ENCODE data around the gene TBC1D22A. TPM values are rescaled to one million over a fixed set of nuclear protein-coding genes. Genes with fewer than 3 reads are reported as not detected.

Gene TBC1D22A
- total RNA-seq, 4 donors from 2014 or later: 9.2 to 45.3 (median 22.8) TPM

DNA sequence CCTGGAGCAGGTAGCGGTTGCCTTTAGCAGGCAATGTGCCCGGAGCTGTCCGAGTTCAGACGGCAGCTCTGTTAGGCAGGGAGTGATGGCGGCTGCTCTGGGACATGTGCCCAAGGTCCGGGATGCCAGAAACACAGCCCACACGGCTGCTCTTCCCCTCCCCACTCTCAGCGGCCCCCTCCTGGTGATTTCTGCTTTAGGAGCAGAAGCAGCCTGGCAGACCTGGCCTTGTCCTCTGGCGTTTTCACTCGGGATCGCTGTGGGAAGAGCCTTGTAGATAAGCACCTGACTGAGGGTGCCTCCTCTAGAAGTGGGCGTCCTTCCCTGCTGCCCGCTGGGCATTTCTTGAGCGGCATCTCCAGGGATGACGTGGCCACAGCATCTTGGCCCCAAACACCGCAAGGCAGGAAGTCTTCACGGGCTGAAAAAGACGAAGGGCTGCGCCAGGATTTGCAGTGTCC lies 392.2 kb downstream of the TBC1D22A start:
- Histone ChIP-seq H3K36me3 (no peaks in the 10 kb centered on the region), H3K9me3 (no peaks in the 10 kb centered on the region), H3K4me3 (peak overlapping the region; percentile 22 to 27), H3K4me1 (no peaks in the 10 kb centered on the region), H3K27ac (peak overlapping the region; percentile 45 to 49), H3K27me3 (no peaks in the 10 kb centered on the region)
- no peak for TF ChIP-seq POLR2A (IDR thresholded peaks at IDR 0.05)
- TF ChIP-seq, protein P1, sequence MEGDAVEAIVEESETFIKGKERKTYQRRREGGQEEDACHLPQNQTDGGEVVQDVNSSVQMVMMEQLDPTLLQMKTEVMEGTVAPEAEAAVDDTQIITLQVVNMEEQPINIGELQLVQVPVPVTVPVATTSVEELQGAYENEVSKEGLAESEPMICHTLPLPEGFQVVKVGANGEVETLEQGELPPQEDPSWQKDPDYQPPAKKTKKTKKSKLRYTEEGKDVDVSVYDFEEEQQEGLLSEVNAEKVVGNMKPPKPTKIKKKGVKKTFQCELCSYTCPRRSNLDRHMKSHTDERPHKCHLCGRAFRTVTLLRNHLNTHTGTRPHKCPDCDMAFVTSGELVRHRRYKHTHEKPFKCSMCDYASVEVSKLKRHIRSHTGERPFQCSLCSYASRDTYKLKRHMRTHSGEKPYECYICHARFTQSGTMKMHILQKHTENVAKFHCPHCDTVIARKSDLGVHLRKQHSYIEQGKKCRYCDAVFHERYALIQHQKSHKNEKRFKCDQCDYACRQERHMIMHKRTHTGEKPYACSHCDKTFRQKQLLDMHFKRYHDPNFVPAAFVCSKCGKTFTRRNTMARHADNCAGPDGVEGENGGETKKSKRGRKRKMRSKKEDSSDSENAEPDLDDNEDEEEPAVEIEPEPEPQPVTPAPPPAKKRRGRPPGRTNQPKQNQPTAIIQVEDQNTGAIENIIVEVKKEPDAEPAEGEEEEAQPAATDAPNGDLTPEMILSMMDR (IDR thresholded peaks at IDR 0.05): no peak
- peak; percentile 68 to 72 for DNase-seq
- intact Hi-C loops (cut with DNase I; ENCODE audit: low total_unique reads): no loop called here

DNA sequence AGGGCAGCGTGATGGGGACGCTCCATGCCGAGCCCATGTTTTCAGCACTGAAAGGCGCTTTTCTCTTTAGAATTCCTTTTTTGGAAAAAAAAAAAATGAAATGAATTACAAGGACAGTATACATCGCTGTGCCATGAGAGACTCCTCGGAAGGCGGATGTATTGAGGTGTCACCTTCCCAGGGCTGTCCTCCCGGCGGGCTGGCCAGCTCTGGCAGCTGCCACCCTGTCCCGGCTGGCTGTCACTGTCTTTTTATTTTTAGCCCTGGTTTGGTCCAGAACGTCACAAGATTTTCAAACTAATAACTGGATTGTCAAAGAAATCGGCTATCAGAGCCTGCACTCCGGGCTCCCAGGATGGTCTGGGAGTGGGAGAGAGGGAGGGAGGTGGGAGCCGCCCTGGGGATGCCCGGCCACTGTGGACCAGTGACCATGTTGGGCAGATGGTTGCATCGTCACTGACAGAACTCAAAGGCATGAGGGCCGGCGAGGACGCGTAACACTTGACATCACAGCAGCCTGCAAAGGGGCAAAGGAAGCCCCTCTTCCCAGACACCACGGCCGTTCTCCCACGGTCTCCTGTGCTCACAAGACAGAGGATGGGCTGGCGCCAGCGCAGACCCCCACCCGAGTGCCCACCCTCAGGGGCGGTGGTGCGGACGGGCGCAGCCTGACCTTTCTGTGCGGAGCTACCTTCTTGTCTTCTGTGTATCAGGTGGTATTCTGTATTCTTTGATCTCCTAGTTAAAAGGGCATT lies 392.9 kb downstream of the TBC1D22A start:
- Histone ChIP-seq H3K4me3 (peak overlapping the region in 1 of 2 donors; percentile 27), H3K27me3 (no peaks in the 10 kb centered on the region)

DNA sequence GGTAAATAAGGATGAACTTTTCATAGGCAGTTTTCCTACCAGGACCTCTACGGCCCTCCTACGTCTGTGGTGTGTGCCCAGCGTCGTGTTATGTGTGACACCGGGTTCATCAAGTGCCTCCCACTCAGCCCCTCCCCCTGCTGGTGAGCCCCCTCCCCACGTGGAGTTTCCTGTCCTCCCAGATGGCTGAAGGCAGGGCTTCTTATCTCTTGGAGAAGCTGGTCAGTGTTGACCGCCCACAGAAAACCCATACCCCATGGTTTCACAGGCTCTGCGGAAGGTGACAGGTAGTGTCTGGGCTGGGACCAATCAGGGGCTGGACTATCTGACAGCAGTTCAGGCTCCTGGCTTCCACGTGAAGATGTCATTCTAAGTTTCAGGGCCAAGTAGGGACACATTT lies 393.5 kb downstream of the TBC1D22A start:
- Histone ChIP-seq H3K27ac (no peak overlapping the region), H3K36me3 (no peaks in the 10 kb centered on the region), H3K9me3 (no peaks in the 10 kb centered on the region), H3K4me3 (no peak overlapping the region), H3K27me3 (no peaks in the 10 kb centered on the region), H3K4me1 (no peaks in the 10 kb centered on the region)
- DNase-seq: no peak
- intact Hi-C loops (cut with DNase I; ENCODE audit: low total_unique reads): no loop called here
- TF ChIP-seq, protein P1 (IDR thresholded peaks at IDR 0.05): no peak
- no peak for TF ChIP-seq POLR2A (IDR thresholded peaks at IDR 0.05)

More for the DNA sequence above, 392.9 kb downstream of the TBC1D22A start:
- Histone ChIP-seq H3K9me3 (no peaks in the 10 kb centered on the region), H3K27ac (peak overlapping the region; percentile 45 to 49), H3K36me3 (no peaks in the 10 kb centered on the region), H3K4me1 (no peaks in the 10 kb centered on the region)
- TF ChIP-seq POLR2A (IDR thresholded peaks at IDR 0.05): no peak
- TF ChIP-seq, protein P1 (IDR thresholded peaks at IDR 0.05): no peak
- DNase-seq: no peak
- intact Hi-C loops (cut with DNase I; ENCODE audit: low total_unique reads): no loop called here

DNA sequence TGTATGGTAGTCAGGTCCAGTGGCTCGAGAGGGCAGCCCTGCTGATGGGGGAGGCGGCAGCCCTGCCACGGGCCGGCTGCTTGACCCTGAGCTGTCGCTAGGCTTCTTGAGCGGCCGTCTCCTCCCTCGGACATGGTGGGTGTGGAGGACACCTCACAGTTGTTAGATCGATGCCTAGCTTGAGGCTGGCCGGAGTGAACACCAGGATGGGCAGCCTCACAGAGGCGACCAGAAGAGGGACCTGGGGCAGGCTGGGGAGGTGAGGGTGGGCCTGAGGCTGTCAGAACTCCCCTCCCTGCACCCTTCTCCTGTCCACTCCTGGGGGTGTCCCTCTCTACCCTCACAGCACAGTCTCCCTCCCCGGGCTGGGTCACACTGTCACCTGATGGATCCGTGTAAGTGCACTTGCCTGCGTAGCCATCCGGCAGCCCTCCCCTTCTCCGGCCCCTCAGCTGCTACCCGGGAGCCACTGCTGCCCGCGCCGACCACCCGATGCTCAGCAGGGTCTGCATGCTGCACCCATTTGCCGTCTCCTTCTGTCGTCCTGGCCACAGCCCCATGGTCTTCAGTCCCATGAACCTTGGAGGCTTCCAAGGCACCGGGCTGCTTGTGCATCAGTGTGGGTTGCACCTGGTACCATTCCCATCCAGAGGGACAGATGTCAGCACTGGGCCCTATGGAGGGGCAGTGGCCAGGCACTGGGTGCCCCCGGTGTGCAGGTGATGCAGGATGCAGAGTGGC lies 394.1 kb downstream of the TBC1D22A start:
- no peaks in the 10 kb centered on the region for H3K27me3 ChIP-seq
- TF ChIP-seq, protein P1 (IDR thresholded peaks at IDR 0.05): no peak
- TF ChIP-seq POLR2A (IDR thresholded peaks at IDR 0.05): no peak
- no peak overlapping the region for H3K27ac ChIP-seq
- DNase-seq: no peak
- H3K9me3 ChIP-seq: no peaks in the 10 kb centered on the region
- intact Hi-C loops (cut with DNase I; ENCODE audit: low total_unique reads): no loop called here
- H3K36me3 ChIP-seq: no peaks in the 10 kb centered on the region
- H3K4me3 ChIP-seq: no peak overlapping the region
- H3K4me1 ChIP-seq: no peaks in the 10 kb centered on the region

DNA sequence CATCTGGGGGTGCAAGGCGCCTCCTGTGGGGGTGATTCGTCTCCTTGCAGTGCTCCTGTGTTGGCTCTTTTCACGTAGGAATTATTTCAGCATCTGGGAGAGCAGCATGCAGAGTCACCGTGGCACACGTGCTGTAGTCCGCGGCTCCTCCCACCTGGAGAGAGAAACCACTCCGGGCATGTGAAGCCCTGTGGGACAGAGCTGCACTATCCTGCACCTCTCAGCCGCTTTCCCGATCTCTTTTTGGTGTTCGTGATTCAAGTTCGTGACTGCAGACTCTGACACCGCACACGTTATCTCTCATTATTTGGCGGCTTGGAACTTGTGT lies 394.6 kb downstream of the TBC1D22A start:
- no peak for TF ChIP-seq POLR2A (IDR thresholded peaks at IDR 0.05)
- TF ChIP-seq, protein P1 (IDR thresholded peaks at IDR 0.05): no peak
- Histone ChIP-seq H3K27ac (no peak overlapping the region), H3K36me3 (no peaks in the 10 kb centered on the region), H3K4me3 (no peak overlapping the region), H3K4me1 (no peaks in the 10 kb centered on the region), H3K9me3 (no peaks in the 10 kb centered on the region), H3K27me3 (no peaks in the 10 kb centered on the region)
- DNase-seq: no peak
- intact Hi-C loops (cut with DNase I; ENCODE audit: low total_unique reads): no loop called here
